HEK293 (cell line): ENCODE data around the gene IFFO2.

ENCODE experiments used
- CTCF ChIP-seq: fragments of 450-650 bp; formaldehyde crosslinking; IDR thresholded peaks from 2 replicates; pipeline ENCODE4 v1.5.1; 2016; ENCODE audit warnings: missing biosample characterization, missing genetic modification characterization
- SETDB1 ChIP-seq: IDR thresholded peaks from one replicate; pipeline ENCODE4 v1.6.1; 2017; ENCODE audit warnings: mild to moderate bottlenecking, low read length, moderate library complexity, mixed read lengths; ENCODE audit not compliant: insufficient read length
- ZNF138 ChIP-seq: fragments of 450-650 bp; formaldehyde crosslinking; IDR thresholded peaks from 2 replicates; pipeline ENCODE4 v1.5.1; 2016; ENCODE audit warnings: missing biosample characterization, missing genetic modification characterization, borderline replicate concordance
- ZNF302 ChIP-seq: fragments of 450-650 bp; formaldehyde crosslinking; IDR thresholded peaks from 2 replicates; pipeline ENCODE4 v1.5.1; 2016; ENCODE audit warnings: missing biosample characterization, missing genetic modification characterization, low read depth
- ZNF792 ChIP-seq: fragments of 450-650 bp; formaldehyde crosslinking; IDR thresholded peaks from 2 replicates; pipeline ENCODE4 v1.5.1; 2016; ENCODE audit warnings: missing biosample characterization, missing genetic modification characterization

GRCh38 chr1:18953731-18954231 lies 2.7 kb downstream of the IFFO2 start:
- TF ChIP-seq ZNF138 (tag by site-specific recombination): no peak
- no peak for TF ChIP-seq SETDB1
- no peak for TF ChIP-seq CTCF (tag by site-specific recombination)
- TF ChIP-seq ZNF792 (tag by site-specific recombination): no peak
- TF ChIP-seq ZNF302: no peak
